Measurements from ENCODE around the gene XRN2.

The XRN2 gene

GRCh38 chr20:21303061-21303871 is at the start of gene XRN2:
XRN2 (plus strand) TSS chr20:21303331; CDS start chr20:21303399, 68 bp downstream.
- peak; percentile 96 for DNase-seq

GRCh38 chr20:21257192-21257591 is 45.9 kb upstream of the XRN2 start:
- no peak for DNase-seq

GRCh38 chr20:21258411-21258810 is 44.7 kb upstream of the XRN2 start:
- no peak for DNase-seq

GRCh38 chr20:21259346-21259745 is 43.8 kb upstream of the XRN2 start:
- no peak for DNase-seq

- no peak for DNase-seq
Observed at GRCh38 chr20:21262812-21263211, 40.3 kb upstream of the XRN2 start.

- no peak for DNase-seq
Observed at GRCh38 chr20:21265261-21266190, 37.6 kb upstream of the XRN2 start.

- DNase-seq, result no peak
Observed at GRCh38 chr20:21266191-21266536, 37.0 kb upstream of the XRN2 start.

- no peak for DNase-seq
Observed at GRCh38 chr20:21269772-21270171, 33.4 kb upstream of the XRN2 start.

GRCh38 chr20:21270806-21271205 is 32.3 kb upstream of the XRN2 start:
- no peak for DNase-seq

GRCh38 chr20:21272279-21272678 is 30.9 kb upstream of the XRN2 start:
- DNase-seq, result no peak

- no peak for DNase-seq
Observed at GRCh38 chr20:21272679-21273078, 30.5 kb upstream of the XRN2 start.

GRCh38 chr20:21273755-21274386 is 29.3 kb upstream of the XRN2 start:
- DNase-seq, result no peak

GRCh38 chr20:21278829-21279228 is 24.3 kb upstream of the XRN2 start:
- no peak for DNase-seq

- DNase-seq, result no peak
Observed at GRCh38 chr20:21279706-21280521, 23.2 kb upstream of the XRN2 start.

- DNase-seq, result no peak
Observed at GRCh38 chr20:21280522-21281016, 22.6 kb upstream of the XRN2 start.

- DNase-seq, result no peak
Observed at GRCh38 chr20:21286775-21287174, 16.4 kb upstream of the XRN2 start.

- no peak for DNase-seq
Observed at GRCh38 chr20:21288587-21289370, 14.4 kb upstream of the XRN2 start.

- no peak for DNase-seq
Observed at GRCh38 chr20:21289651-21290050, 13.5 kb upstream of the XRN2 start.

GRCh38 chr20:21291026-21291425 is 12.1 kb upstream of the XRN2 start:
- no peak for DNase-seq

GRCh38 chr20:21294755-21295154 is 8.4 kb upstream of the XRN2 start:
- no peak for DNase-seq

- no peak for DNase-seq
Observed at GRCh38 chr20:21301940-21302663, 1.0 kb upstream of the XRN2 start.

All from stimulated activated CD4-positive, alpha-beta T cell treated with anti-CD3 and anti-CD28 coated beads, Interleukin-1b, Interleukin-23, amount 100 ng/mL, for 48 hours (primary cell).